ENCODE results near the gene KCNQ1OT1.

KCNQ1OT1 gene

GRCh38 chr11:2669634-2670469 is 29.9 kb downstream of the KCNQ1OT1 start:
- DNase-seq (ENCODE audit: low read depth in 2 of 2, low spot score in 1 of 2): no peak

GRCh38 chr11:2668876-2669275 is 30.9 kb downstream of the KCNQ1OT1 start:
- no peak for DNase-seq (ENCODE audit: low read depth in 2 of 2, low spot score in 1 of 2)

- no peak for DNase-seq (ENCODE audit: low read depth in 2 of 2, low spot score in 1 of 2)
Observed at GRCh38 chr11:2667940-2668339, 31.9 kb downstream of the KCNQ1OT1 start.

GRCh38 chr11:2666828-2667570 is 32.8 kb downstream of the KCNQ1OT1 start:
- no peak for DNase-seq (ENCODE audit: low read depth in 2 of 2, low spot score in 1 of 2)

- no peak for DNase-seq (ENCODE audit: low read depth in 2 of 2, low spot score in 1 of 2)
Observed at GRCh38 chr11:2666401-2666741, 33.4 kb downstream of the KCNQ1OT1 start.

GRCh38 chr11:2665526-2666400 is 34.0 kb downstream of the KCNQ1OT1 start:
- DNase-seq (ENCODE audit: low read depth in 2 of 2, low spot score in 1 of 2): no peak

GRCh38 chr11:2664791-2665525 is 34.8 kb downstream of the KCNQ1OT1 start:
- DNase-seq (ENCODE audit: low read depth in 2 of 2, low spot score in 1 of 2): no peak

GRCh38 chr11:2664376-2664775 is 35.4 kb downstream of the KCNQ1OT1 start:
- no peak for DNase-seq (ENCODE audit: low read depth in 2 of 2, low spot score in 1 of 2)

- DNase-seq (ENCODE audit: low read depth in 2 of 2, low spot score in 1 of 2): no peak
Observed at GRCh38 chr11:2663915-2664314, 35.9 kb downstream of the KCNQ1OT1 start.

- DNase-seq (ENCODE audit: low read depth in 2 of 2, low spot score in 1 of 2): no peak
Observed at GRCh38 chr11:2663506-2663905, 36.3 kb downstream of the KCNQ1OT1 start.

- no peak for DNase-seq (ENCODE audit: low read depth in 2 of 2, low spot score in 1 of 2)
Observed at GRCh38 chr11:2662430-2663299, 37.1 kb downstream of the KCNQ1OT1 start.

GRCh38 chr11:2662024-2662312 is 37.8 kb downstream of the KCNQ1OT1 start:
- no peak for DNase-seq (ENCODE audit: low read depth in 2 of 2, low spot score in 1 of 2)

- no peak for DNase-seq (ENCODE audit: low read depth in 2 of 2, low spot score in 1 of 2)
Observed at GRCh38 chr11:2661173-2662023, 38.4 kb downstream of the KCNQ1OT1 start.

- DNase-seq (ENCODE audit: low read depth in 2 of 2, low spot score in 1 of 2): no peak
Observed at GRCh38 chr11:2660357-2660939, 39.3 kb downstream of the KCNQ1OT1 start.

GRCh38 chr11:2657697-2658284 is 42.0 kb downstream of the KCNQ1OT1 start:
- no peak for DNase-seq (ENCODE audit: low read depth in 2 of 2, low spot score in 1 of 2)

- DNase-seq (ENCODE audit: low read depth in 2 of 2, low spot score in 1 of 2): no peak
Observed at GRCh38 chr11:2656859-2657258, 42.9 kb downstream of the KCNQ1OT1 start.

- no peak for DNase-seq (ENCODE audit: low read depth in 2 of 2, low spot score in 1 of 2)
Observed at GRCh38 chr11:2655834-2656622, 43.8 kb downstream of the KCNQ1OT1 start.
